Natural killer cell (primary cell): ENCODE results near the gene IQSEC1. TPM values are rescaled to one million over a fixed set of nuclear protein-coding genes. Genes with fewer than 3 reads are reported as not detected.
A peak's percentile ranks its signal among the peaks of the same experiment; 100 is the strongest.

ENCODE experiments used
- ATAC-seq, 3 donors: fragments of 150-1000 bp in 2 of 3; fragments of 200-7000 bp in 1 of 3; cut with Tn5 transposase; 1 replicate in 1 of 3; 2 replicates in 2 of 3; pipeline ENCODE4 v1.10.0; 2021; ENCODE audit warnings: mild to moderate bottlenecking in 2 of 3, moderate library complexity in 2 of 3
- DNase-seq, 2 donors: peaks; one replicate each; pipeline versions ENCODE4 v3.0.0 to v3.0.0-alpha.2; 2013 to 2021; ENCODE audit warnings: mixed read lengths in 1 of 2
- H3K27ac ChIP-seq: one replicate; pipeline ENCODE4 v1.5.1; 2013; ENCODE audit warnings: mild to moderate bottlenecking, low read length
- H3K27me3 ChIP-seq: one replicate; pipeline ENCODE4 v1.6.1; 2013; ENCODE audit warnings: low read length; ENCODE audit not compliant: control insufficient read depth, insufficient read depth
- H3K36me3 ChIP-seq: one replicate; pipeline ENCODE4 v1.6.1; 2013; ENCODE audit warnings: low read length; ENCODE audit not compliant: control insufficient read depth, insufficient read depth
- H3K4me1 ChIP-seq: one replicate; pipeline ENCODE4 v1.6.1; 2013; ENCODE audit warnings: low read length; ENCODE audit not compliant: control insufficient read depth, insufficient read depth
- H3K4me3 ChIP-seq: one replicate; pipeline ENCODE4 v1.5.1; 2013; ENCODE audit warnings: low read length
- H3K9me3 ChIP-seq: one replicate; pipeline ENCODE4 v1.6.1; 2013; ENCODE audit warnings: low read length; ENCODE audit not compliant: control insufficient read depth, insufficient read depth
- H3K27ac Mint-ChIP-seq, 2 donors: one replicate each; pipeline ENCODE4 v1.8.0; 2022; ENCODE audit warnings: mild to moderate bottlenecking in 2 of 2, mixed read lengths in 2 of 2, moderate library complexity in 1 of 2
- H3K27me3 Mint-ChIP-seq, 2 donors: one replicate each; pipeline ENCODE4 v1.8.0; 2022; ENCODE audit warnings: low read depth in 2 of 2, mixed read lengths in 2 of 2
- H3K36me3 Mint-ChIP-seq: one replicate; pipeline ENCODE4 v1.8.0; 2022; ENCODE audit warnings: mixed read lengths
- H3K4me1 Mint-ChIP-seq, 2 donors: one replicate each; pipeline ENCODE4 v1.8.0; 2022; ENCODE audit warnings: mixed read lengths in 2 of 2
- H3K4me3 Mint-ChIP-seq: one replicate; pipeline ENCODE4 v1.8.0; 2022; ENCODE audit warnings: mild to moderate bottlenecking, moderate library complexity, mixed read lengths
- H3K9me3 Mint-ChIP-seq, 2 donors: one replicate each; pipeline ENCODE4 v1.8.0; 2022; ENCODE audit warnings: mixed read lengths in 2 of 2
- CTCF ChIP-seq: fragments of 200-600 bp; IDR thresholded peaks from one replicate; pipeline ENCODE4 v1.8.0; 2022; ENCODE audit warnings: antibody characterized with exemption
- WGBS: methylation state at CpG from one replicate; pipeline ENCODE4 v1.1.7; 2013; ENCODE audit warnings: missing lambda C conversion rate; ENCODE audit not compliant: insufficient coverage; 5-methylcytosine and 5-hydroxymethylcytosine counted together
- intact Hi-C: fragments of 100-400 bp; cut with micrococcal nuclease; formaldehyde crosslinking; loops from one replicate; pipeline ENCODE4 v1.14.2; 2022
- total RNA-seq, 4 donors: library from RNA; stranded (reverse); fragments of 120-200 nt in 1 of 4; gene quantifications; one replicate each; pipeline versions ENCODE4 v1.2.3 to v1.2.4, GENCODE V29; 2013 to 2022

The IQSEC1 gene
- total RNA-seq, 3 donors from 2014 or later (not counting 1 experiment from before 2014, with no cell fraction given) = 124 to 189 (median 138) TPM

DNA sequence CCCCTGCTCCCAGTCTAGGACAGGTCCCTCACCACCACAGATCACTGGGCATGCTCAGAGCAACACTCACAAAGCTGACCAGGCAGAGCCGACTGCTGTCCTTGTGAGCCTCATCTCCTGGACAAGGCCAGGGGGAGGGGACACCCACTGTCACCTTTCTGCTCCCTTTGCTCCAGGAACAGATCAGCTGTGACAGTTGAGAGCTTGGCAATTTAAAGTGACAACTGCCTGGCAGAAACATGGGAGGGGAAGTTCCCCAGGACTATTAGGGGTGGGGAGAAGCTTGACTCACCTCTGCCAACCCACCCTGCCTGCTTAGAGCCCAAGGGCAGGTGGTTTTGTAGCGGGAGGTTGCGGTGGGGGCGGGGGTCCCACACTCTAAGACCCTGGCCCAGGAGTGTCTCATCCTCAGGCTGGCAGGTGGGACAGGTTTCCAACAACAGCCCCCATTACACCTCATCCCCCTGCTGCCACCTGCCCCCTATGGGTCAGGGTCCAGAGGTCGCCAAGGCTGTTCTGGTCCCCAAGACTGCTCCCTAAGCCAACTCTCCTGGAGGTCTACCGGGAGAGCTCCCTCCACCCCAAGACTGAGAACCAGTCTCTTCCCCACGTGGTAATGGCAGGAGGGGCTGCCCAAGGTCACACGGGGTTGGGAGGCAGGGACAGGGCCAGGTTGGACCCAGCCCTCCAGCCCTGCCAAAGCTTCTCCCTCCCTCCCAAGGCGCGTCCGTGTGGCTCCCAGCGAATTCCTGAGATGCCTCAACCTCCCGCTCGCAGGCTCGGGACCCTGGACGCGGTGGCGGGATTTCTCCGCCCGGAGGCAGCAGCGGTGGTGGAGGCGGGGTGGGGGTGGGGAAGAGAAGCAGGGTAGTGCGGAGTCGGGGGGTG lies 80.4 kb downstream of the IQSEC1 start:
- Histone ChIP-seq H3K4me3 (no peak overlapping the region), H3K9me3 (no peaks in the 10 kb centered on the region), H3K27me3 (no peaks in the 10 kb centered on the region), H3K27ac (peak overlapping the region; percentile 7), H3K4me1 (peaks cover 61% of the 10 kb centered on the region), H3K36me3 (peaks cover 12% of the 10 kb centered on the region)
- TF ChIP-seq CTCF = no peak
- no peaks in the 10 kb centered on the region for H3K36me3 Mint-ChIP-seq
- H3K4me1 Mint-ChIP-seq = peaks cover 48 to 64% of the 10 kb centered on the region in 2 donors
- H3K27me3 Mint-ChIP-seq = no peaks in the 10 kb centered on the region
- DNase-seq = no peak
- no peaks in the 10 kb centered on the region for H3K9me3 Mint-ChIP-seq
- peak overlapping the region in 1 of 2 donors; percentile 70 for H3K27ac Mint-ChIP-seq
- peak overlapping the region; percentile 78 for H3K4me3 Mint-ChIP-seq
- intact Hi-C loops = loop anchor here (10.0 kb wide), 2 partner anchors 48 to 52 kb away; no protein-coding TSS in a partner anchor
- no peak for ATAC-seq
- WGBS = 35% methylated on average over 23 of the region's 24 CpGs

- H3K4me3 Mint-ChIP-seq = peak overlapping the region; percentile 42
- no peak for TF ChIP-seq CTCF
- peak overlapping the region; percentile 36 to 70 for H3K27ac Mint-ChIP-seq
- DNase-seq (no peak), ATAC-seq (no peak)
- H3K9me3 Mint-ChIP-seq = no peaks in the 10 kb centered on the region
- no peaks in the 10 kb centered on the region for H3K36me3 Mint-ChIP-seq
- H3K9me3 ChIP-seq = no peaks in the 10 kb centered on the region
- H3K27ac ChIP-seq = no peak overlapping the region
- peaks cover 60% of the 10 kb centered on the region for H3K4me1 ChIP-seq
- no peaks in the 10 kb centered on the region for H3K27me3 Mint-ChIP-seq
- intact Hi-C loops = loop anchor here (10.0 kb wide), 2 partner anchors 47 to 53 kb away; no protein-coding TSS in a partner anchor
- H3K36me3 ChIP-seq = peaks cover 4% of the 10 kb centered on the region
- H3K4me3 ChIP-seq = no peak overlapping the region
- 87% methylated on average over 7 of the region's 9 CpGs for WGBS
- H3K4me1 Mint-ChIP-seq = peaks cover 54 to 71% of the 10 kb centered on the region in 2 donors
- no peaks in the 10 kb centered on the region for H3K27me3 ChIP-seq
These were observed 81.4 kb downstream of the IQSEC1 start for GRCh38 chr3:12991861-12992281.

GRCh38 chr3:12991481-12991837 lies 81.8 kb downstream of the IQSEC1 start:
- Mint-ChIP-seq H3K27me3 (no peaks in the 10 kb centered on the region), H3K9me3 (no peaks in the 10 kb centered on the region), H3K36me3 (no peaks in the 10 kb centered on the region), H3K4me3 (peak overlapping the region; percentile 42), H3K4me1 (peaks cover 50 to 67% of the 10 kb centered on the region in 2 donors), H3K27ac (peak overlapping the region; percentile 36 to 70)
- ATAC-seq (no peak), DNase-seq (no peak)
- no peak overlapping the region for H3K27ac ChIP-seq
- no peaks in the 10 kb centered on the region for H3K9me3 ChIP-seq
- peaks cover 2% of the 10 kb centered on the region for H3K36me3 ChIP-seq
- 100% methylated on average over 1 of the region's 2 CpGs for WGBS
- peaks cover 60% of the 10 kb centered on the region for H3K4me1 ChIP-seq
- intact Hi-C loops = loop anchor here (10.0 kb wide), 2 partner anchors 47 to 53 kb away; no protein-coding TSS in a partner anchor
- H3K27me3 ChIP-seq = no peaks in the 10 kb centered on the region
- H3K4me3 ChIP-seq = no peak overlapping the region
- TF ChIP-seq CTCF = no peak
